ENCODE data around the gene PRKCE. TPM values are rescaled to one million over a fixed set of nuclear protein-coding genes. Genes with fewer than 3 reads are reported as not detected.

Gene PRKCE
- polyA plus RNA-seq, 1 of the 3 experiments (the other 2 are of a cell fraction): 16.3 TPM

- ChIA-PET CTCF (interaction anchor here (0.5 to 3.1 kb wide), 5 partner anchors 9 to 633 kb away, joined by 3 to 9 read pairs (median 4); no protein-coding TSS in a partner anchor), POLR2A (no interaction called here)
- Histone ChIP-seq H4K20me1 (ENCODE audit: insufficient read depth) (no peaks in the 10 kb centered on the region), H3K27ac (ENCODE audit: low read depth in 2 of 2, low read length in 1 of 2) (no peak overlapping the region), H3K4me3 (ENCODE audit: low read depth in 2 of 2, low read length in 1 of 2) (no peak overlapping the region), H3F3A (replicated peaks; ENCODE audit: insufficient read depth) (peaks cover 8% of the 10 kb centered on the region), H3K9ac (no peak overlapping the region), H3K4me1 (ENCODE audit: control insufficient read depth in 1 of 2, insufficient read depth in 2 of 2, low read depth in 1 of 2, low read length in 1 of 2) (peaks cover 5 to 17% of the 10 kb centered on the region in 2 experiments), H3K9me2 (no peaks in the 10 kb centered on the region), H3K27me3 (ENCODE audit: insufficient read depth) (no peaks in the 10 kb centered on the region), H3K9me3 (no peaks in the 10 kb centered on the region), H2AFZ (ENCODE audit: low read depth) (no peak overlapping the region), H3K4me2 (no peak overlapping the region), H3K36me3 (replicated peaks in 1 of 2; ENCODE audit: control insufficient read depth in 1 of 2, insufficient read depth in 2 of 2, low read length in 1 of 2) (peaks cover 13 to 23% of the 10 kb centered on the region in 2 experiments), H3K79me2 (ENCODE audit: insufficient read depth) (no peaks in the 10 kb centered on the region; the same call in 1 of the 2 replicates)
- 88% methylated on average over 3 of the region's 3 CpGs for WGBS (ENCODE audit: low lambda C conversion rate)
- no peak for DNase-seq
- no peak for TF ChIP-seq USF2 (IDR thresholded peaks at IDR 0.05; ENCODE audit: borderline replicate concordance, low read depth, low read length)
- TF ChIP-seq FOXM1 (IDR thresholded peaks at IDR 0.05; ENCODE audit: low read depth): no peak
- TF ChIP-seq ZBTB33 (IDR thresholded peaks at IDR 0.05; ENCODE audit: borderline replicate concordance, low read depth): no peak
- no peak for TF ChIP-seq IRF3 (IDR thresholded peaks at IDR 0.05; ENCODE audit: low read depth, low read length)
Observed at GRCh38 chr2:46163098-46163430, 511.6 kb downstream of the PRKCE start.

- peak overlapping the region; percentile 64 to 67 for H3K27ac ChIP-seq (ENCODE audit: low read depth in 2 of 2, low read length in 1 of 2)
Observed at GRCh38 chr2:46163804-46164528, 512.5 kb downstream of the PRKCE start.

More at GRCh38 chr2:46163804-46164528, 512.5 kb downstream of the PRKCE start:
- no peak overlapping the region for H2AFZ ChIP-seq (ENCODE audit: low read depth)
- peaks cover 5 to 17% of the 10 kb centered on the region in 2 experiments for H3K4me1 ChIP-seq (ENCODE audit: control insufficient read depth in 1 of 2, insufficient read depth in 2 of 2, low read depth in 1 of 2, low read length in 1 of 2)
- no peaks in the 10 kb centered on the region for H3K27me3 ChIP-seq (ENCODE audit: insufficient read depth)
- no peak for DNase-seq
- TF ChIP-seq PBX3 (IDR thresholded peaks at IDR 0.05): no peak
- TF ChIP-seq FOSL2 (IDR thresholded peaks at IDR 0.05; ENCODE audit: borderline replicate concordance, low read depth): 0 out of 2 replicates have a peak, but pooled peaks have one; percentile 11
- ChIA-PET POLR2A (no interaction called here), CTCF (interaction anchor here (0.8 to 2.2 kb wide), 5 partner anchors 10 to 170 kb away, joined by 3 to 6 read pairs (median 4); no protein-coding TSS in a partner anchor)
- no peaks in the 10 kb centered on the region for H3K9me3 ChIP-seq
- 63% methylated on average over 7 of the region's 8 CpGs for WGBS (ENCODE audit: low lambda C conversion rate)
- H3K4me3 ChIP-seq (ENCODE audit: low read depth in 2 of 2, low read length in 1 of 2): no peak overlapping the region
- H3K79me2 ChIP-seq (ENCODE audit: insufficient read depth): no peaks in the 10 kb centered on the region; the same call in 1 of the 2 replicates
- H3K9ac ChIP-seq: no peak overlapping the region; the same call in 1 of the 2 replicates
- H3F3A ChIP-seq (replicated peaks; ENCODE audit: insufficient read depth): peaks cover 8% of the 10 kb centered on the region
- H4K20me1 ChIP-seq (ENCODE audit: insufficient read depth): no peaks in the 10 kb centered on the region
- peak overlapping the region; percentile 66 for H3K4me2 ChIP-seq
- no peaks in the 10 kb centered on the region for H3K9me2 ChIP-seq
- H3K36me3 ChIP-seq (replicated peaks in 1 of 2; ENCODE audit: control insufficient read depth in 1 of 2, insufficient read depth in 2 of 2, low read length in 1 of 2): peaks cover 13 to 18% of the 10 kb centered on the region in 2 experiments

Data from SK-N-SH (cell line).